Lower leg skin (tissue), 3 donors: ENCODE data around the gene NAP1L1.

Experiments
- POLR2A ChIP-seq, 2 donors: fragments of 450-650 bp; IDR thresholded peaks; one replicate each; pipeline ENCODE4 v1.6.1; 2016 to 2017; ENCODE audit warnings: antibody characterized with exemption in 2 of 2, mild to moderate bottlenecking in 1 of 2, moderate library complexity in 1 of 2
- TF ChIP-seq, protein P1 (sequence below), 3 donors: fragments of 450-650 bp; IDR thresholded peaks; one replicate each; pipeline ENCODE4 v1.5.1; 2016; ENCODE audit warnings: antibody characterized with exemption in 3 of 3, mild to moderate bottlenecking in 3 of 3, moderate library complexity in 2 of 3

DNA sequence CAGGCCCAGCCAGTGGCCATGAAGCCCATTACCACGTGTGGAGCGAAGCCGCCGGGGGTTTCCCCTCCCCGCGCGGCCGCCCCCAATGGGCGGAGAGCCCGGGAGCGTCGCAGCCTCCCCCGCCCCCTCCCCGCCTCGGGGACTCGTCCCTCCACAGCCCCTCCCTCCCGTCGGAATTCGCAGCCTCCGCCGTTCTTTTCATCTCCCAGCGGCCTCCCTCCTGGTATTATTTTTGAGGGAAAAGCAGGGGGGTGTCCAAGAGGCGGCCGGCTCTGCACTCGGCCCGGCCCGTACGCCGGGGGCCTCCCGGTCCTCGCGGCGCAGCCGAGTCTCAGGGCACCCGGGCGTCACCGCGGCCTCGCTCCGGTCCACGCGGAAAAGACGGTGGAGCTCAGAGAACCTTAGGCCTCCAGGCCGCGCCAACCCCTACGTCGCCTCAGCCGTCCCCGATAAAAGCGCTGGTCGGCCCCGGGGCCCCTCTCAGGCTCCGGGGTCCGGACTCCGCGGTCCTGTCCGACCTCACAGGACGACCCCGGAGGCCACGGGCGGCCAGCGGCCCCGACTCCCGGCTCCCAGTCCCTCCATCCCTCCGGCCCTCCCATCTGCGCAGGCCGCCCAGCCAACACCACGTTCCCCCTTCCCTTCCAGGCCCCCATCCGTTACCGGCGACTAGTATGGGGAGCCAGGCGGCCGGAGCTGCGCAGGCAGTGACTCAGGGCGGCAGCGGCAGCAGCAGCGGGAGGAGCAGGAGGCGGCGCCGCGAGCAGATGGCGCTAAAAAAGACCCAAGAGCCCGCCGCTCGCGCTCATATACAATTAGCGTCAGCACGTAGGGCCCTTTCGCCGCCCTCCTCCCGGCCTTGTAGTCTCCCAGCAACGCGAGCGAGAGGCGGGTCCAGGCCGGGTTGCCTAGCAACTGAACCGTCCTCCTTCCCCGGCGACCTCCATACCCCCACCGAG is at the start of gene NAP1L1:
- peak in 1 of 2 donors; percentile 42 for TF ChIP-seq POLR2A (IDR thresholded peaks at IDR 0.05)
- TF ChIP-seq, protein P1, sequence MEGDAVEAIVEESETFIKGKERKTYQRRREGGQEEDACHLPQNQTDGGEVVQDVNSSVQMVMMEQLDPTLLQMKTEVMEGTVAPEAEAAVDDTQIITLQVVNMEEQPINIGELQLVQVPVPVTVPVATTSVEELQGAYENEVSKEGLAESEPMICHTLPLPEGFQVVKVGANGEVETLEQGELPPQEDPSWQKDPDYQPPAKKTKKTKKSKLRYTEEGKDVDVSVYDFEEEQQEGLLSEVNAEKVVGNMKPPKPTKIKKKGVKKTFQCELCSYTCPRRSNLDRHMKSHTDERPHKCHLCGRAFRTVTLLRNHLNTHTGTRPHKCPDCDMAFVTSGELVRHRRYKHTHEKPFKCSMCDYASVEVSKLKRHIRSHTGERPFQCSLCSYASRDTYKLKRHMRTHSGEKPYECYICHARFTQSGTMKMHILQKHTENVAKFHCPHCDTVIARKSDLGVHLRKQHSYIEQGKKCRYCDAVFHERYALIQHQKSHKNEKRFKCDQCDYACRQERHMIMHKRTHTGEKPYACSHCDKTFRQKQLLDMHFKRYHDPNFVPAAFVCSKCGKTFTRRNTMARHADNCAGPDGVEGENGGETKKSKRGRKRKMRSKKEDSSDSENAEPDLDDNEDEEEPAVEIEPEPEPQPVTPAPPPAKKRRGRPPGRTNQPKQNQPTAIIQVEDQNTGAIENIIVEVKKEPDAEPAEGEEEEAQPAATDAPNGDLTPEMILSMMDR (IDR thresholded peaks at IDR 0.05) = no peak
